GM21723 (cell line): ENCODE measurements around the gene POLR2F.

Experiments used
- ATAC-seq: cut with Tn5 transposase; IDR thresholded peaks from one replicate; pipeline ENCODE4 v1.9.1; 2021; ENCODE audit warnings: mild to moderate bottlenecking, moderate library complexity; ENCODE audit not compliant: unreplicated experiment

Gene POLR2F

DNA sequence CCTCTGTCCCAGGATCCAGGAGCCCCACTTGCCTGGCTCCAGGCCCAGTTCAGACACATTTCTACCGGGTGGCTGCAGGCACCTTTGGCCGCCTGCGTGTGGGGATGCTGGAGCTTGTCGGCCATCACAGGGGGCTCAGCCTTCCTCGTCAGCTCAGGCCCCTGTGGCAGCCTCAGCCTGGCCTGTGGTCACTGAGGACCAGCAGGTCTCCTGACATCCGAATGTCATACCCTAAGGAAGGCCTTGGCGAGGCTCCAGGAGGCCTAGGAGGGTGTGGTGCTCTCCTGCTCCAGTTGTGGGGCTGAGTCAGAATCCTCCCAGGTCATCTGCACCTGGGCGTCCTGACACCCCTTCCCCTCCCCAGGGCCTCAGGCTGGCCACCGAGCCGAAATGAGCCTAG, 45.7 kb downstream of the POLR2F start:
- ATAC-seq, result no peak

DNA sequence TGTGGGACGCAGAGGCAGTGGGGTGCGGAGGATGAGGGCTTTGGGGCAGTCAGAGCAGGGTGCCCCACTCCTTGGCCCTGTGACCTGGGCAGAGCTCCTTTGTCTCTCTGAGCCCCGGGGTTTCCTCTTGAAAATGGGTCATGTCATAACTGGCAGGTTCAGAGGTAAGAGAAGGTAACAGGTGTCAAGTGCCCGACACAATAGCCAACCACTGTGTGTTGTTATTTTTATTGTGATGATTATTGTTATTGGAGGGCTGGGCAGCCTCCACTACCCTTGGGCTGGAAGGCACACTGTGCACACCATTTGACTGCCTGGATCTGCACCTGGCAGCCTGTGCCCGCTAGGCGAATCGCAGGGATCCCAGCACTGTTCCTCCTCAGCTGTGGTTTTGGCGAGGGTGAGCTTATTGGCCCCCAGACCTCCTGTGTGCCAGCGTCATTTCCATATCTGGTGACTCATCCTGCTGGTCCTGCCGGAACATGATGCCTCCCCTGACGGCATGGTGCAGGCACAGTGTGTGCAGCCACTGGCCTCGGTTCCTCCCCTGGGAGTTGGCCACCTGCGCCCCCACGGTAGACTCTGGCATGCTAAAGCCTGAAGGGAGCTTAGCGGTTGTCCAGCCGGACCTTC, 46.3 kb downstream of the POLR2F start:
- ATAC-seq, result no peak

DNA sequence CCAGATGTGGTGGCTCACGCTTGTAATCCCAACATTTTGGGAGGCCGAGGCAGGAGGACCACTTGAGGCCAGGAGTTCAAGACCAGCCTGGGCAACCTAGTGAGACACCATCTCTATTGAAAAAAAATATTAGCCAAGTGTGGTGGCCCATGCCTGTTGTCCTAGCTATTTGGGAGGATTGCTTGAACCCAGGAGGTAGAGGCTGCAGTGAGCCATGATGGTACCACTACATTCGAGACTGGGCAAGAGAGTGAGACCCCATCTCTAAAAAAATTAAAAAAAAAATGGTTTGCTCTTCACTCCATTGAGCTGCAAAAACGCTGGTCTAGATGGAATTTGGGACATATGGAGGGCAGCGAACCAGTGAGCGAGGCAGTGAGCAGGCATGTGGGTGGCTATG, 52.4 kb downstream of the POLR2F start:
- no peak for ATAC-seq

DNA sequence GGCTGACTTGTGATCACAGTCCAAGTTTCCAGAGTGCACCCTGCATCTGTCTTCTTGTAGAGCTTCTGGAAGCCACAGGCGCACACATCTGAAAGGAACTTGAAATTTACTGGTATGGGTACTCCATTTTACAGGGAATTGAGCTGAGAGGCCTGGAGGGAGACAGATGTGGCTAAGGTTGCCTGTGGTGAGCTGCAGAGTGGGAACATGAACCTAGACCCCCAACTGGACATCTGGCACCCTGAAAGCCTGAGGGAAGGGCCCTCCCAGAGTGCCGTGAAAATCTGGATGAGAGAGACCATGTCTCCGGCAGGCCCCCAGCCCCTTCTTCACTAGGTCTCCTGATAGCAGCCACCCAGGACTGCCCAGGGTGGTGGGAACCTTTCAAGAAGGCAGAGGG, 53.4 kb downstream of the POLR2F start:
- ATAC-seq, result no peak

DNA sequence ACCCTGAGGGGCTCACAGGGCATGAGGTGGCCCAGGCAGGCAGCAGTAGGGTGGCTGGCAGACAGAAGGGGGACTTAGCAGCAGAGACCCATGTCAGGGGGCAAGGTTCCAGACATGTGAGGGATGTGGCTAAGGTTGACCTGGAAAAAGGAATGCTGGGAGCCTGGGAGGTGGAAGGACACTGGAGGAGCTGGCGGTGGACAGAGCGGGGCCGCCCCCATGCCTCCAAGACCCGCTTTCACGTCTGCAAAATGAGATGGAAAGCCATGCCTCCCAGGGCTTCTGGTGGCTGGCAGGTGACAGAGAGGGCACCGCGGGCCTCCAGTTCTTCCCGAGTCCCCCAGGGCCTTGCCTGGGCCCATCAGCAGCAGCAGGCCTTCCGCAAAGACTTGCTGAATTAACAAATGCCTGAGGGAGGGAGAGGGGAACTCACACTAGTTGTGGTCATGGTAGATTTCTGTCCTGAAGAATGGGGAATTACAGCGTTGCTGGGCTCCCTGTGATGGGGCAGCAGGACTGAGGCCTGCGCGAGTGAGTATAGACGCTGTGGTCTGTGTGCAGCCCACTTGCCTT, 53.9 kb downstream of the POLR2F start:
- ATAC-seq, result no peak

DNA sequence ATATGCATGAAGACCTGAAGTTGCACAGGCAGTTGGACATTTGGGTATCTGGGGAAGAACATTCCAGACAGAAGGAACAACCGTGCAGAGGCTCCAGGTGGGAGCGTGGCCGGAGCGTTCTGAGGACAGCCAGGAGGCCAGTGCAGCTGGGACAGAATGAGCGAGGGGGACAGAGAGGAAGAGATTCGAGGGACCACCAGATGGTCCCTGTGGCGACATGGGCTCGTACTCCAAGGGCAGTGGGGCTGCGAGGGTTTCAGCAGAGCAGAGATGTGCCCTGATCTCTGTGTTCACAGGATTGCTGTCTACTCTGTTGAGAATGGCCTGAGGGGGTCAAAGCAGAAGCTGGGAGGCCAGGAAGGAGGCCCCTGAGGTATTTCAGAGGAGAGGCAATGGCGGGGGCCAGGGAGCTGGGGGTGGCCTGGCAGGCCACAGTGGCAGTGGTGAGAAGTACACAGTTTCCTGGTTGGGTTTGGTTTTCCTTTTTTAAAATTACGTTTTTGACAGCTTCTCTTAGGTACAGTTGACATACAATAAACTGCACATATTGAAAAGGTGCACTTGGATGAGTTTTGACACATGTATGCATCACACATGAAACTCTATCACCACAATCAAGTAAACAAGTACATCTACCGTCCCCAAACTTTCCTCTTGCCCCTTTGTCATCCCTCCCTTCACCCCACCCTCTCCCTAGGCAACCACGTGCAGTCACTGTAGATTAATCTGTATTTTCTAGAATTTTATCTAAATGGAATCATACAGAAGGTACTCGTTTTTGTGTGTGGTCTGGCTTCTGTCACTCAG, 55.7 kb downstream of the POLR2F start:
- no peak for ATAC-seq

DNA sequence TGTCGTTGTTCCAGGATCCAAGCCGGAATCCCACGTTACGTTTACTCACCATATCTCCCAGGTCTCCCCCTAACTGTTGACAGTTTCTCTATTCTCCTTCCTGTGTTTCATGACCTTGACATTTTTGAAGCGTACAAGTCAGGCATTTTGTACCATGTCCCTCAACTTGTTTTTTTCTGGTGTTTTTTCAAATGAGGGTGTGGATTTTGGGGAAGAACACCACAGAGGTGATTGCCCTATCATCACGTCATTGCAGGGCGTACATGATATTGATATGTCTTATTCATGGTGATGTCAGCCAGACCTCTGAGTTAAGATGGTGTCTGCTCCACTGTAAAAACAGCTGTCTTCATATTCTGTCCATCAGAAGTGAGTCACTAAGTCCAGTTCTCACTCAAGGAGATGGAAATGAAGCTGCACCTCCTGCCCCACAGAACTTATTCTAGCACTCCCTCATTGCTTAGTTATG, 59.1 kb downstream of the POLR2F start:
- no peak for ATAC-seq

DNA sequence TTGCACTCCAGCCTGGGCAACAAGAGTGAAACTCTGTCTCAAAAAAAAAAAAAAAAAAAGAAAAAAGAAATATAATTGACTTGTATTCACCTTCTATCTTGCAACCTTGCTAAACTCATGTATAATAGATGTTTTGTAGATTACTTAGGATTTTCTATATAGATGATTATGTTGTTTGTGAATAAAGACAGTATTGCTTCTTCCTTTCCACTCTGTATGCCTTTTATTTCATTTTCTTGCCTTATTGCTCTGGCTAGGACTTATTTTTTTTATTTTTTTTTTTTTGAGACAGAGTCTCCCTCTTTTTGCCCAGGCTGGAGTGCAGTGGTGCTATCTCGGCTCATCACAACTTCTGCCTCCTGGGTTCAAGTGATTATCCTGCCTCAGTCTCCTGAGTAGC, 60.6 kb downstream of the POLR2F start:
- no peak for ATAC-seq

DNA sequence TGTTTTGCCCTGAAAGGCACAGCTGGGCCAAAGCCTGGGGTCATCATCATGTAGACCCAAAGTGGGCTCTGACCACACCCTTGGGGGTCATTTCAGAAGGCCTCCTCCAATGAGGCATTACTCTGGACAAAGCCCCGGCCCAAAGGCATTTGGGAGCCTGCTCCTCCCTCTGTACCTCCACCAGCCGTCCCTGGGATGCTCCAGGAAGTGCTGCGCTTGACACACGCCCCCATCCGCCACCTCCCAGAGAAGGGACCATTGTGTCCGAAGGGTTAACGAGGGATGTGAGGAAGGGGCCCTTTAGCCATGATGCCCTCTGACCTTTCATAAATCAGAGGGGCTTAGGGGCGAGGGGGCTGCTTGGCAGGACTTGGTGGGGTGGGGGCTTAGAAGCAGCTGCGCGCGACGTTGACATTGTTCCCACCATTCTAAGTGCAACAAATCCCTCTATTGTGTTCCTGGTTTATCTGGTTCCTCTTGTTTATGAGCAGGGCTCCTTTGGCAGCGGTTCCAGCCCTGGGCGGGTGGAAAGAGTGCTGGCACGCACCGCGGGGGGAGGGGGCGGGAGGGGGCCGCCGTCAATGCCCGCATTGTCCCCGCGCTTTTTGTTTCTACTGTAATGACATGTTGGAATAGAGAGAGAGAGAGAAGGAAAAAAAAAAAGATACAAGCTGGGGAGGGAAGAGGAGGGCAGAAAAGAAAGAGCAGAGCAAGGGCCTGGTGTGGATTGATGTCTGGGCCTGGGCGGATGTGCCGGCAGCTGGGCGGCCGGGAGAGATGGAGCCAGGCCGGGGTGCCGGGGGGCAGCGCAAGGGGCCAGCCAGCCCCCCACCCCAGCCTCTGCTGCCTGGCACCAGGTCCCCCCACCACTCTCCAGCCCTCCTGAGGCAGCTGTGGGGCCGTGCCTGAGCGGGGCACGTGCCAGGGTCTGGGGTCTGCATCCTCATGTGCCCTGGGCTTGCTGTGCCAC, 63.0 kb downstream of the POLR2F start:
- no peak for ATAC-seq

DNA sequence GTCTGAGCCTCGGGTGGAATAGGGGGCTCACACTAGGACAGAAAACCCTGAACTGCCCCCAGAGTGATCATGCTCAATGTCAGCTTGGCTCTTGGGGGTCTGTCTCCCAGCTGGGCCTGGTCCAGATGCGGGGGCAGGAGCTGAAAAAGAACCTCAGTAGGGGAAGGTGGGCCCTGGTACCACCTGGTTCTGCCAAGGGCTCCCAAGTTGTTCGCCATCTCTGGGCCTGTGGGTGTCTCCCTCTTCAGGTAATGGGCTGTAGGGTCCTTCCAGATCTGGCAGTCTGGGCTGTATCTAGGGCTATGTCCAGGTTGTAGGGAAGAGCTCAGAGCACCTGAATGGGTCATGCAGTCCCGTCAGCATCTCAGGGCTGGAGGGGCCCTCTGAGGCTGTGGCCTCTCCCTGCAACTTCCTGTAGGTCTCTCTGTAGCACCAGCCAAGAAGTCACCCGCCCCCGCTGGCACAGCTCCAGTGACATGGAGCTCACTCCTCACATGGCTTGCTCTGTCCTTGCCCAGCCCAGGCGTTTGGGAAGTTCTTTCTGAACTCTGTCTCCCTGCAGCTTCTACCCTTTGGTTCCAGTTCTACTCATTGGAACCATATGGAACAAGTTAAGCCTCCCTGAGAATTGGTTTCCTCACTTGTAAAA, 63.9 kb downstream of the POLR2F start:
- no peak for ATAC-seq

DNA sequence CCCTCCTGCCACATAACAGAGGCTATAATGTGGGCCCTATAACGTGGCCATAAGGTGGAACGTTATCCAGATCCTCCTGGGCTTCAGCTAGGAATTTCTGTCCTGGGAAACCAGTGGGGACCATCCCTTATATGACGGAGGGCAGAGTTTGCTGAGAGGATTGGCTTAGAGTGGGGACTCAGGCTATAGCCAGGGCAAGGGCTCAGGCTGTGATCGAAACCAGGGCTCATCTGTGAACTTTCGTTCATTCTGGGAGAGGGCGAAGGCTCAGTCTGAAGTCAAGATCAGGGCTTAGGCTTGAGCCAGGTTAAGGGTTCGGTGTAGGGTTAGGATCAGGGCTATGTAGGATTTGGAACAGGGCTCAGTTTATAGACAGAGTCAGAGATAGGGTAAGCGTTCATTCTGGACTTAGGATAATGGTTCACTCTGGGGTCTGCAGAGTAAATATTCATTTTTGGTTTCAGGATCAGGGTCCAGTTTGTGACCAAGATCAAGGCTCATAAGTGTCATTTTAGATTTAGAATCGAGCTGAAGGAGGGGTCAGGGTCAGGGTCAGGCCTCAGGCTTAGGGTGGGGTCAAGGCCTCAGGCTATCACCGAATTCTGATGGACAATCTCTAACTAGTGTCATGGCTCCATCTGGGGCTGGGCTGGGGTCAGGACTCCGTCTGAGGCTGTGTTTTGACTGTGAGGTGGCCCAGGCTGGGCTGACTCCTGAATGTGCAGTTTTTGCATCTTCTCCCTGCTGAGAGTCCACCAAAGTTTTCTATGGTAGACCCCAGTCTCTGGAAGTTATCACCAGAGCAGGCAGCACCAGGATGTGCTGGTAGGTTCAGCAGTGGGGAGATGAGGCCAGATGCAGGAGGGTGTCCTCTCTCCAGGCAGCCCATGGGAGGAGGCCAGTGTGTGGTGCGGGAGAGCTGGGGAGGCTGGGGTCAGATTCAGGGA, 64.7 kb downstream of the POLR2F start:
- ATAC-seq, result no peak
